ENCODE results near the gene COQ5.

The COQ5 gene

DNA sequence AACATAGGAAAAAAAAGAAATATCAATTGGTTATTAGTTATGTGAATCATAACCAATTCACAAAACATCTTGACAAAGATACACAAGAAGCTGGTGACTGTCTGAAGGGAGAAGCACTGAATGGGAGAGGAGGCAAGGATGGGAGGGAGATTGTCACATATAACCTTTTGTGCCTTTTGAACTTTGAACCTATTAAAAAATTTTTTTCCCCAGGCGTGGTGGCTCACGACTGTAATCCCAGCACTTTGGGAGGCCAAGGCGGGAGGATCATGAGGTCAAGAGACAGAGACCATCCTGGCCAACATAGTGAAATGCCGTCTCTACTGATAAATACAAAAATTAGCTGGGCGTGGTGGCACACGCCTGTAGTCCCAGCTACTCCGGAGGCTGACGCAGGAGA, 20.4 kb downstream of the COQ5 start:
- no peak overlapping the region for H3K27ac ChIP-seq
- TF ChIP-seq, protein P1, sequence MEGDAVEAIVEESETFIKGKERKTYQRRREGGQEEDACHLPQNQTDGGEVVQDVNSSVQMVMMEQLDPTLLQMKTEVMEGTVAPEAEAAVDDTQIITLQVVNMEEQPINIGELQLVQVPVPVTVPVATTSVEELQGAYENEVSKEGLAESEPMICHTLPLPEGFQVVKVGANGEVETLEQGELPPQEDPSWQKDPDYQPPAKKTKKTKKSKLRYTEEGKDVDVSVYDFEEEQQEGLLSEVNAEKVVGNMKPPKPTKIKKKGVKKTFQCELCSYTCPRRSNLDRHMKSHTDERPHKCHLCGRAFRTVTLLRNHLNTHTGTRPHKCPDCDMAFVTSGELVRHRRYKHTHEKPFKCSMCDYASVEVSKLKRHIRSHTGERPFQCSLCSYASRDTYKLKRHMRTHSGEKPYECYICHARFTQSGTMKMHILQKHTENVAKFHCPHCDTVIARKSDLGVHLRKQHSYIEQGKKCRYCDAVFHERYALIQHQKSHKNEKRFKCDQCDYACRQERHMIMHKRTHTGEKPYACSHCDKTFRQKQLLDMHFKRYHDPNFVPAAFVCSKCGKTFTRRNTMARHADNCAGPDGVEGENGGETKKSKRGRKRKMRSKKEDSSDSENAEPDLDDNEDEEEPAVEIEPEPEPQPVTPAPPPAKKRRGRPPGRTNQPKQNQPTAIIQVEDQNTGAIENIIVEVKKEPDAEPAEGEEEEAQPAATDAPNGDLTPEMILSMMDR (conservative IDR thresholded peaks at IDR 0.05; ENCODE audit: low read depth, low read length), result no peak
- H3K4me1 ChIP-seq (ENCODE audit: low read depth, poor library complexity, severe bottlenecking), result no peaks in the 10 kb centered on the region
- H3K9ac ChIP-seq, result no peak overlapping the region
- no peaks in the 10 kb centered on the region for H4K20me1 ChIP-seq (ENCODE audit: insufficient read depth)
- H3K36me3 ChIP-seq (ENCODE audit: insufficient read depth), result no peaks in the 10 kb centered on the region
- no peaks in the 10 kb centered on the region for H3K27me3 ChIP-seq (ENCODE audit: insufficient read depth, low read depth)
- no peak overlapping the region for H2AFZ ChIP-seq (ENCODE audit: low read depth)
- H3K4me3 ChIP-seq (IDR thresholded peaks at IDR 0.05; ENCODE audit: insufficient read depth, low read depth, low read length), result no peak overlapping the region
- no peaks in the 10 kb centered on the region for H3K79me2 ChIP-seq (ENCODE audit: insufficient read depth, low read depth)
- no peak overlapping the region for H3K4me2 ChIP-seq

DNA sequence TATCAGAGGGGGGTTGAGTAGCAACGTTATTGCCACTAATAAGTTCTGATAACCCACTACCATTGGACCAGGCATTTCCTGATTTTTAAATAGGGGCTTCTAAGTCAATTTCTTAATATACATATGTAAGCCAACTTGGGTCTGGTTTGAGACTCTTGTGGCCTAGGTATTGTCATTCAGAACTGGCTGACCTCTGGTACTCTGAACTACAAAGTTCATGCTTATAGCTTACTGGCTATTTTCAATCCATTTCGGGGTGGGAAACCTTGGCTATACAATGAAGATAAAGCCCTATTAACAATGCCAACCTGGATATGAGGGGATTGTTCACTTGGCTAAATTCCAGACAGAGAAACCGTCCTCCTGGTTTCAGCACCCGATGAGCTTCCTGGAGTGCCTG, 24.4 kb downstream of the COQ5 start:
- H3K4me1 ChIP-seq (ENCODE audit: low read depth, poor library complexity, severe bottlenecking), result no peaks in the 10 kb centered on the region
- H3K27ac ChIP-seq, result no peak overlapping the region
- H3K4me2 ChIP-seq, result no peak overlapping the region
- H3K9ac ChIP-seq, result no peak overlapping the region
- no peaks in the 10 kb centered on the region for H3K36me3 ChIP-seq (ENCODE audit: insufficient read depth)
- H4K20me1 ChIP-seq (ENCODE audit: insufficient read depth), result no peaks in the 10 kb centered on the region
- TF ChIP-seq, protein P1 (conservative IDR thresholded peaks at IDR 0.05; ENCODE audit: low read depth, low read length), result no peak
- no peaks in the 10 kb centered on the region for H3K79me2 ChIP-seq (ENCODE audit: insufficient read depth, low read depth)
- no peaks in the 10 kb centered on the region for H3K27me3 ChIP-seq (ENCODE audit: insufficient read depth, low read depth)
- no peak overlapping the region for H2AFZ ChIP-seq (ENCODE audit: low read depth)
- no peak overlapping the region for H3K4me3 ChIP-seq (IDR thresholded peaks at IDR 0.05; ENCODE audit: insufficient read depth, low read depth, low read length)

DNA sequence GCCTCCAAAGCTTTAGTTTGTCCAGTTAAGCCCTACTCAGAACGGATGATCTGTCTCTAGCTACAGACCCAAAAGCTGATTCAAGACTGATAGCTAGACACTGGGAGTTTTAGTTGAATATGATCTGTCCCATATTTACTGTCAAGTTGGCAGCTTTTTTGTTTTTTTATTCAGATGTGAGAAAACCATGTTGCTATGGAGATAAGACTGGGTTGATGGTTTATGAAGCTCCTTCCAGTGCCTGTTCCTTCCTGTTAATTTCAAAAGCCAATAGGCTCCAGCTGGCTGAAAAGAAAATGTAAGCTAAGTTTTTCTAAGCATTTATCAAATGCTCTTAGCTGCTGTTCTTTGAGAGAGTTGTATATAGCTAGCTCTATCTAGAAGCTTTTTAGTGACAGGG, 28.4 kb downstream of the COQ5 start:
- H3K27me3 ChIP-seq (ENCODE audit: insufficient read depth, low read depth), result no peaks in the 10 kb centered on the region
- TF ChIP-seq, protein P1 (conservative IDR thresholded peaks at IDR 0.05; ENCODE audit: low read depth, low read length), result no peak
- H3K27ac ChIP-seq, result no peak overlapping the region
- H3K9ac ChIP-seq, result no peak overlapping the region
- H3K36me3 ChIP-seq (ENCODE audit: insufficient read depth), result no peaks in the 10 kb centered on the region
- no peak overlapping the region for H3K4me3 ChIP-seq (IDR thresholded peaks at IDR 0.05; ENCODE audit: insufficient read depth, low read depth, low read length)
- peaks cover 25% of the 10 kb centered on the region for H3K79me2 ChIP-seq (ENCODE audit: insufficient read depth, low read depth)
- H4K20me1 ChIP-seq (ENCODE audit: insufficient read depth), result no peaks in the 10 kb centered on the region
- H3K4me1 ChIP-seq (ENCODE audit: low read depth, poor library complexity, severe bottlenecking), result peaks cover 9% of the 10 kb centered on the region
- no peak overlapping the region for H2AFZ ChIP-seq (ENCODE audit: low read depth)
- no peak overlapping the region for H3K4me2 ChIP-seq

DNA sequence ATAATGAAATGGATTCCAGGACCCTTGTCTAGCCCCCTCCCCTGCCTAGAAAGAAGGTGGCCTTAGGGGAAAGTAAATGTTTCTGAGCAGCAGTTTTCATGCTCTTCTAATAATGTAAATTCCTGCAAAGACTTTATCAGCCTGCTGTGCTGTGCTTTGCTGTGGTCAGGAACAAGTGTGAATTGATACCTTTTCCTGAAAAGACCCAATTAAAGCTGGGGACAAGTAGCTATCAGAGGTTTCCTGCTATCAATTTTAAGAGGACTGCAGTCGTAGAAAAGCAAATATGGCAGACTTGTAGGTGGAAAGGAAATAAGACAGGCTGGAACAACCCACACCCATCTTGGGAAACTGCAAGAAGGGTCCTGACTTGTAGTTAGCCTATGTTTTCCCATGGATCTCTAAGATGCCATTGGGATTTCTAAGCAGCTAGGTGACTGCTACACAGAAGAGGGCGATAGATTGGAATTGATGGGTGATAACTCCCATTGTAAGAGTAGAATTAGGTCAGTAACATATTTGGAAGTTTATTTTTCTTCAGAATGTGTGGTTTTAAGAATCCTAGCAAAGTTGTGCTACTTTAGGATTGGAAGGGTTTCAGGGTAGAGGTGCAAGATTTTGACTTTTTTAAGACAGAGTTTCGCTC, 30.0 kb downstream of the COQ5 start:
- no peak overlapping the region for H3K4me3 ChIP-seq (IDR thresholded peaks at IDR 0.05; ENCODE audit: insufficient read depth, low read depth, low read length)
- no peak overlapping the region for H3K4me2 ChIP-seq
- H2AFZ ChIP-seq (ENCODE audit: low read depth), result no peak overlapping the region
- no peaks in the 10 kb centered on the region for H3K27me3 ChIP-seq (ENCODE audit: insufficient read depth, low read depth)
- no peaks in the 10 kb centered on the region for H4K20me1 ChIP-seq (ENCODE audit: insufficient read depth)
- H3K4me1 ChIP-seq (ENCODE audit: low read depth, poor library complexity, severe bottlenecking), result peaks cover 15% of the 10 kb centered on the region
- H3K36me3 ChIP-seq (ENCODE audit: insufficient read depth), result no peaks in the 10 kb centered on the region
- H3K9ac ChIP-seq, result no peak overlapping the region
- H3K27ac ChIP-seq, result no peak overlapping the region
- TF ChIP-seq, protein P1 (conservative IDR thresholded peaks at IDR 0.05; ENCODE audit: low read depth, low read length), result no peak
- peaks cover 34% of the 10 kb centered on the region for H3K79me2 ChIP-seq (ENCODE audit: insufficient read depth, low read depth)

Measured in KMS-11 (cell line).